ENCODE results near the gene PTPRG. TPM values are rescaled to one million over a fixed set of nuclear protein-coding genes. Genes with fewer than 3 reads are reported as not detected.

PTPRG gene
- polyA plus RNA-seq, 3 donors: 5.6 to 45.7 (median 13.3) TPM

- 74 to 87% (median 84%) methylated on average over 2 of the region's 2 CpGs for WGBS, 3 donors
- H3K27ac ChIP-seq (ENCODE audit: low read depth, low read length): no peak overlapping the region
These were observed 162.8 kb downstream of the PTPRG start for GRCh38 chr3:61724183-61724582.

DNA sequence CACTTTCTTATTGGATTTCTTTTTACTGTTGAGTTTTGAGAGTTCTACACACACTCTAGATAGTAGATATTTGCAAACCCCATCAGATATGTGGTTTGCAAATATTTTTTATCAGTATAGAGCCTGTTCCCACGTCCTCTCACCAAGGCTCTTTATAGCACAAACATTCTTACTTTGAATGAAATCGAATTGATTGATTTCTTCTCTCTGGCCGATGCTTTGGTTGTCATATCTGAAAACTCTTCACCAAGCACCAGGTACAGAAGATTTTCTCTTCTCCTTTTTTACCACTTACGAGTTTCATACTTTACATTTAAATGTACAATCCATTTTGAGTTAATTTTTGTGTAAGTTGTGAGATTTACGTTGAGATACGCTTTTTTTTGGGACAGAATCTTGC, 163.4 kb downstream of the PTPRG start:
- H3K27ac ChIP-seq (ENCODE audit: low read depth, low read length): no peak overlapping the region
- 80 to 93% (median 90%) methylated on average over 6 of the region's 6 CpGs for WGBS, 3 donors

GRCh38 chr3:61725851-61726333, 164.5 kb downstream of the PTPRG start:
- no peak overlapping the region for H3K27ac ChIP-seq (ENCODE audit: low read depth, low read length)
- WGBS, 3 donors: 60 to 82% (median 81%) methylated on average over 5 of the region's 5 CpGs

- no peak overlapping the region for H3K27ac ChIP-seq (ENCODE audit: low read depth, low read length)
- WGBS, 3 donors: 82 to 95% (median 92%) methylated on average over 5 of the region's 5 CpGs
These were observed 166.1 kb downstream of the PTPRG start for GRCh38 chr3:61727435-61727834.

DNA sequence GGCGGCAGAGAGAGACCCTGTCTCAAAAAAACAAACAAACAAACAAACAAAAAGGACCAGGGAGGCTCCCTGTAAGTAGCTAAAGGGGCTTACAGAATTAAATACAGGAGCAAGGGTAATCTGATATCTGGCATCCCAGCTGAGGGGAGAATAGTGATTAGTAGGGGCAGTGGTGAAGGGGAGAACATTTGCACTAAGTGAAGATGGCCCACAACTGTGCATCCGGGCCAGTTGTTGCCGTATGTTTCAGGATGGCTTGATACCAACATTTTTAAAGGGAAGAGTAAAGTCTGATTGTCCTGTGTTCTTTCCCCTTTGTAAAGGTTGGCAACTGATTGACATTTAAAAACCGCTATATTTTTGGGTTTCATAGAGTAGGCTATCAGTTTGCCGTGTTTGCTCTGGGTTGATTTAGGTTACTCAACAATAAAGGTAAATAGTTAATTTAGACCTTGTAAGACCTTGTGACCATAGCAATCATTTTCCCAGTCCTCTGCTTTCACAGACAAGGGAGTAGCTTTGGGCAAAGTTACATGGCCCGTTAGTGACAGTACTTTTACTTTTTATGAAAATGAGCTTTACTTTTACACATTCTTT, 167.8 kb downstream of the PTPRG start:
- 51 to 84% (median 80%) methylated on average over 6 of the region's 6 CpGs for WGBS, 3 donors
- H3K27ac ChIP-seq (ENCODE audit: low read depth, low read length): no peak overlapping the region

DNA sequence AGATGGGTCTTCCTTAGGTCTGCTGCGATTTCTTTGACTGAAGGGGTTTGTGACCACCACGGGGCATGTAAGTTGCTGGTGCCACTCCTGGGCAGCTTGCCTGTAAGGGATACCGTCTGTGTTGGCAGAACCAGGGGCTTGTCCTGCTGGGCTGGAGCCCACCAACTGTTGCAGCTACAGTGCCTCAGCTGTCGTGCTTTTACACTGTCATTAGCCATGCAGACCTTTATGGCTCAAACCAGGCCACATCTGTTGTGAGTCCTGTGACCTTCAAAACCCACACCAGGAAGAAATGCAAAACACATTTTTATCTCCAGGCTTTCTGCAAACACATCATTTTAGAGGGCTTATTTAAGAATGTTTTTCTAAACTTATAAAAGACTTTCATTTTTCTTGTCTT, 168.7 kb downstream of the PTPRG start:
- WGBS, 3 donors: 72 to 79% (median 73%) methylated on average over 4 of the region's 4 CpGs
- H3K27ac ChIP-seq (ENCODE audit: low read depth, low read length): no peak overlapping the region

DNA sequence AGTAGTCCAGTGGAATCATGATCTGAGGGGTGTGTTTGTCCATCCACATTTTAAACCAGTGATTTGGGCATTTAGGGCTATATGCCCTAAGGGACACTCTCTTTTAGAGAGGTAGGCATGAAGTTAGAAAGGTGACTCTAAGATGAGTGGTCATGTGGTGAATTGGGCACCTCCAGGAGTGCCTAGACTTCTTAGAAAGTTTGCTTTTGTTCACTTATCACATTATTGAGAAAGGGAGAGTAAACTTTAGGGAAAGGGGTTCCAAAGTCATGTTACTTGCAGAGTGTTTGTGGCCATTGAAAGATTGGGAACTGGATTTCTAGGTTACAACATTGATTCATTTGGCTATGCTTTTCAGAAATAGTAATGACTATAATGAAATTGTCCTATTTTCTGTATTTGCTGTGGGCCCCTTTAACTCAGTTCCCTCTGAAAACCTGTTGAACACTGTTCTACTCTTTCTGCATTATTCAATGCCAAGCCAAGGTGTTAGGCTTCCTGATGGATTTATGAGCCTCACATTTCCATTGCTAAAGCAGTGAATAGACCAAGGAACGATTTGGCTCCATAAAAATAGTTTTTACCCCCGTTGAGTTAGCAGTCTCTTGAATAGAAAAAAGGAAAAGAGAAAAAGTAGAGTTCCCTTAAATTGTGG, 169.3 kb downstream of the PTPRG start:
- no peak overlapping the region for H3K27ac ChIP-seq (ENCODE audit: low read depth, low read length)
- WGBS, 3 donors: 40 to 60% (median 45%) methylated on average over 2 of the region's 2 CpGs

- 57 to 61% (median 57%) methylated on average over 1 of the region's 1 CpG for WGBS, 3 donors
- no peak overlapping the region for H3K27ac ChIP-seq (ENCODE audit: low read depth, low read length)
These were observed 171.6 kb downstream of the PTPRG start for GRCh38 chr3:61733000-61733399.

- WGBS, 3 donors: 68 to 97% (median 70%) methylated on average over 6 of the region's 6 CpGs
- H3K27ac ChIP-seq (ENCODE audit: low read depth, low read length): no peak overlapping the region
These were observed 172.5 kb downstream of the PTPRG start for GRCh38 chr3:61733876-61734275.

GRCh38 chr3:61734749-61735686, 173.6 kb downstream of the PTPRG start:
- no peak overlapping the region for H3K27ac ChIP-seq (ENCODE audit: low read depth, low read length)
- WGBS, 3 donors: 68 to 83% (median 68%) methylated on average over 6 of the region's 6 CpGs

DNA sequence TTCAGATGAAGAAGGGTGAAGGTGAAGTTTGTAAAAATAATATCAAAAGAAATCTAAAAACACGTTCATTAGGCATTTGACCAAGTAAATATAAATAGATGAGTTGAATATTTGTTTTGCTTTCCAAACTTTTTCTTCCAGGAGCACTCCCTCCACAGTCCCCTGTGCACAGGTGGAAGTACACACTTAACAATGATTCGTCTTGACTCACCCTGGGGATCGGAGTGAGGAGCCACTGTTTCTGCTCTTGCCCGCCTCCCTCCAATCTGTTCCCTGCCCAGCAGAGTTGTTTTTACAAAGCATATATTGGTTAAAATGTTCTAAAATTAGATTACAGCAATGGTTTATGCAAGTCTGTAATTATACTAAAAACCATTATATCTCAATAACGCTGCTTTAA, 175.1 kb downstream of the PTPRG start:
- WGBS, 3 donors: 90 to 94% (median 94%) methylated on average over 5 of the region's 5 CpGs
- H3K27ac ChIP-seq (ENCODE audit: low read depth, low read length): no peak overlapping the region

DNA sequence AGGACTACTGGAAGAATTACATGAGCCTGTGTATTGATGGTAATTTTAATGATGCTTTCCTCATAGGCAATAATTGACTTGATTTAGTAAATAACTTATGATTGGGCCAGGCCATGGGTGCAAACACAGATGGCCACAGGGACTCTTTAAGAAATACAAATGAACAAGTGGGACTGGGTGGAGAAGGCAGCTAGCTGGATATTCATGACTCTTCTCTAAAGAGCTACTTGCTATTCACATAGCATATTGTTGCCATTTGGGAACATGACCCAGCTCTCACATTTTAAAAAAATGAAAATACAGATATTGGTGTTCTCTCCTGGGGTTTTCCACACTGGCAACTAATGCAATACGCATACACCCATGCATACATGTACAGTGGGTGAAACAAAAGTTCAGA, 178.3 kb downstream of the PTPRG start:
- WGBS, 3 donors: 34 to 100% (median 95%) methylated on average over 1 of the region's 1 CpG
- no peak overlapping the region for H3K27ac ChIP-seq (ENCODE audit: low read depth, low read length)

DNA sequence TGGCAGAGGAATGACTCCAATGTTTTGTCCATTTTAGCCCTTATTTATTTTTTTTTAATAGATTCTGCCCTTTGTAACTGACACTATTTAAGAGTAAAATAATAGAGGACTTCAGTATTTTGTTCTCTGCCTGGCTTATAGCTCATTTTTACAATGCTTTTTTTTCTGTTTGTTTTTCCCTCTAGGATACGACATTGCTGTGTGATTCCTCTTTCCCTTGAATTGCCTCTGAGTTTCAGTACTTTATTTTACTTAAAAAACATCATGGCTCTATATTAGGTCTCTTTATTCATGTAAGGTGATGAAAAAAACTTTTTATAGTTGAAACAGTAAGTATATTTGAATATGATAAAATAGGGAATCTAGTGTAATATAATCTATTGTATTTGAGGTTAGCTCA, 179.1 kb downstream of the PTPRG start:
- 47 to 65% (median 61%) methylated on average over 1 of the region's 1 CpG for WGBS, 3 donors

GRCh38 chr3:61741551-61741950, 180.2 kb downstream of the PTPRG start:
- 88 to 91% (median 89%) methylated on average over 3 of the region's 3 CpGs for WGBS, 3 donors
- H3K27ac ChIP-seq (ENCODE audit: low read depth, low read length): no peak overlapping the region

More for the DNA sequence above, 179.1 kb downstream of the PTPRG start:
- H3K27ac ChIP-seq (ENCODE audit: low read depth, low read length): no peak overlapping the region

GRCh38 chr3:61742006-61742405, 180.6 kb downstream of the PTPRG start:
- no peak overlapping the region for H3K27ac ChIP-seq (ENCODE audit: low read depth, low read length)
- 71 to 79% (median 74%) methylated on average over 7 of the region's 7 CpGs for WGBS, 3 donors

DNA sequence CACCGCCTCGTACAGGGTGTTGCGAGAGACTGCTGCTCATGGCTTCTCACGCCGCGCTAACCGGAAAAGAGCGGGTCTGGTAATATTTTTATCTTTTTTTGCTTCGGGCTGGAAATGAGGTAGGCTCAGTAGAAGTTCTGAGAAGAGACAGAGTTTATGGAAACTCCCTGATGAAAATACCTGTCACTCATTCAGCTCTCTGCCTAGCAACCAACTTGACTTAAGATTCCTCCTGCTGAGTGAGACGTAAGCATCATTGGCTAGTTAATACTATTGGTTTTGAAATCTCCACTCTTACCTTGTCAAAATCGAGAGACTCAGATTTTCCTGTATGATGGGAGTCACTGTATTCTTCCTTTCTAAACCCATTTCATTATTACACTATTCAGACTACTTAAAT, 181.7 kb downstream of the PTPRG start:
- no peak overlapping the region for H3K27ac ChIP-seq (ENCODE audit: low read depth, low read length)
- WGBS, 3 donors: 97 to 98% (median 97%) methylated on average over 11 of the region's 11 CpGs

- no peak overlapping the region for H3K27ac ChIP-seq (ENCODE audit: low read depth, low read length)
- WGBS, 3 donors: 49 to 94% (median 74%) methylated on average over 2 of the region's 2 CpGs
These were observed 182.4 kb downstream of the PTPRG start for GRCh38 chr3:61743686-61744242.

GRCh38 chr3:61748288-61748687, 186.9 kb downstream of the PTPRG start:
- no peak overlapping the region for H3K27ac ChIP-seq (ENCODE audit: low read depth, low read length)
- WGBS, 3 donors: 88 to 91% (median 90%) methylated on average over 3 of the region's 3 CpGs

- WGBS, 3 donors: 74 to 85% (median 80%) methylated on average over 2 of the region's 2 CpGs
- H3K27ac ChIP-seq (ENCODE audit: low read depth, low read length): no peak overlapping the region
These were observed 189.4 kb downstream of the PTPRG start for GRCh38 chr3:61750766-61751165.
